ENCODE measurements around the gene FAM78B.

GRCh38 chr1:166063701-166064100, 103.1 kb downstream of the FAM78B start:
- no peak for TF ChIP-seq POLR2A (IDR thresholded peaks at IDR 0.05)
- TF ChIP-seq CTCF (IDR thresholded peaks at IDR 0.05) = no peak
